ENCODE results near the gene CTRB1. TPM values are rescaled to one million over a fixed set of nuclear protein-coding genes. Genes with fewer than 3 reads are reported as not detected.
"Not testable (repeated sequence)": the region's sequence is repeated elsewhere in the genome, so short reads cannot be mapped to it uniquely, and the experiment has no call there.

Gene CTRB1
- polyA plus RNA-seq, 4 donors, result 0.11 to 0.15 TPM; not detected in 2

DNA sequence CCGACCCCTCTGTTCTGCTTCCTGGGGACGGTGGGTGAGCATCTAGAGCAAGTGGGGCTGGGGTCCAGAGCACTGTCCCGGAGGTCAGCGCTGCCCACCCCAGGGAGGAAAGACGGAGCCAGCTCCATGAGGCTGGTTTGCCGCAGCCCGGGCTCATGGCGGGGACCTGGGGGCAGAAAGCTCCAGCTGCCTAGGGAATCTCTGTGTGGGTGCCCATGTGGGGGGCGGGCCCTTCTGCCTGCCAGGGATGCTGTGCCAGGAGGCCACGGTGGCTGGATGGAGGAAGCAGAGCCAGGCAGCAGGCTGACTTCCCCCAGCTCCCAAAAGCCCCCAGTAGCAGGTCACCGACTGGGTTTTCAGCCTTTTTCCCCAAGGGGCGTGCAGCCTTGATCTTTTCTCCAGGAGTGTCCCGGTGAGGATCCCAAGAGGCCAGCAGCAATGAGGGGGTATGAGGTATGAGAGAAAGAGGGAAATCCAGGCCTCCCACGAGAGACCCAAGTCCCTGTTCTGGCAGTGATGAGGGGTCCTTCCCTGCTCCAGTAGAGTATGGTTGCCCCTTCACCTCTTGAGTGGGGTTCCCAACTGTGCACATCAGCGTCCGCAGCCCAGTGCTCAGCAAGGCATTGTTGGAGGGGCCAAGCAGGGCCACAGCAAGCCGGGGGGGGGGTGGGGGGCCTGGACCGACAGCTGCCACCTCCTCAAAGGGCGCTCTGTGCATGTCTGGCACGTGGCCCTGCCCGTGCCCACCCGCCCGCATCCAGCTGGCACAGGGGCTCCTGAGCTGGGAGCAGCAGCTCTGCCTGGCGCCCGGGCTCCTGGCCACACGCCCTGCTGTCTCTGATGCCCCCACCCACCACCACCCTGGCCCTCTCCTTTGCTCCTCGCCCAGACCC is 48.2 kb downstream of the CTRB1 start:
- no peak for DNase-seq (ENCODE audit: low read depth in 4 of 4, low spot score in 3 of 4)

DNA sequence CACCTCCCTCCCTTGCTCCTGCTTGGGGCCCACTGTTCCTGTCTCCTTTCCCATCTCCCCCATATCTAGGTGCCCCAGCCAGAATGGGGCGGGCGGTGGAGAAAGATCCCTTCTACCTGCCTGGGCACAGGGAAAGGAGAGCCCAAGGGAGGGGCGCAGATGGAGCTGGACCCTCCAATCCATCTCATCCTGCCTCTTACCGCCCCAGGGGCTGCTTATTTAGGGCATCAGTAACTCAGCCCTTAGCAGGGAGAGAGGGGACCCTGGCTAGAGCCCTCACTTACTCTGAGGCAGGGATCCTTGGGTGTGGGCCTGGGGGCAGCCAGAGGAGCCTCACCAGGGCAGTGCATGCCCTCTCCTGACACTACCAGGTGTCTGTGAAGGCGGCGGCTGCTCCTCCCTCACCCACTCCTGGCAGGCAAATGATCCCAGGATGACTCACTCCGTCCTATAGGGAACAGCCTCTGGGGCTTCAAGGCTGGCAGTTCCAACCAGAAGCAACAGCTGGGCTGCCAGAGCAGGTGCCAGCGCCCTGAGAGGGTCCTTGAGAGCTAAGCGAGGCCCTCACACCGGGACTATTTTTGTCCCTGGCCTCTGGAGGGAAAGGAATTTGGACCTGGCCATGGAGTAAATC is 49.0 kb downstream of the CTRB1 start:
- DNase-seq (ENCODE audit: low read depth in 4 of 4, low spot score in 3 of 4), result no peak

GRCh38 chr16:75269358-75269757 is 50.6 kb downstream of the CTRB1 start:
- DNase-seq (ENCODE audit: low read depth in 4 of 4, low spot score in 3 of 4), result not testable (repeated sequence)

GRCh38 chr16:75271441-75272096 is 52.8 kb downstream of the CTRB1 start:
- no peak for DNase-seq (ENCODE audit: low read depth in 4 of 4, low spot score in 3 of 4)

- DNase-seq (ENCODE audit: low read depth in 4 of 4, low spot score in 3 of 4), result no peak
Observed at GRCh38 chr16:75272097-75272551, 53.3 kb downstream of the CTRB1 start.

DNA sequence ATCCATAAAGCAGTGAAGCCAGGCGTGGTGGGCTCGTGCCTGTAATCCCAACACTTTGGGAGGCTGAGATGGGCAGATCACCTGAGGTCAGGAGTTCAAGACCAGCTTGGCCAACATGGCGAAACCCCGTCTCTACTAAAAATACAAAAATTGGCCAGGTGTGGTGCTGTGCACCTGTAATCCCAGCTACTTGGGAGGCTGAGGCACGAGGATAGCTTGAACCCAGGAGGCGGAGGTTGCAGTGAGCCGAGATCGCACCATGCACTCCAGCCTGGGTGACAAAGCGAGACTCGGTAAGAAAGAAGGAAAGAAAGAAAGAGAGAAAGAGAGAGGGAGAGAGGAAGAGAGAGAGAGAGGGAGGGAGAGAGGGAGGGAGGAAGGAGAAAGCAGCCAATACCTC is 53.8 kb downstream of the CTRB1 start:
- not testable (repeated sequence) for DNase-seq (ENCODE audit: low read depth in 4 of 4, low spot score in 3 of 4)

GRCh38 chr16:75273054-75273925 is 54.5 kb downstream of the CTRB1 start:
- no peak for DNase-seq (ENCODE audit: low read depth in 4 of 4, low spot score in 3 of 4)

Other genes with a start within 250 kb of the CTRB1 start
- gene WDR59, start 233.9 kb upstream of the CTRB1 start, polyA plus RNA-seq (ENCODE audit: insufficient read length in 4 of 4), result 100 to 1,000 TPM in 1 of 4 donors, 10 to 100 TPM in 3; 63.1 to 121 (median 84.6) TPM
- gene ZNRF1, start 220.0 kb upstream of the CTRB1 start, polyA plus RNA-seq (ENCODE audit: insufficient read length in 4 of 4), result 10 to 100 TPM; 31.8 to 43.9 (median 35.1) TPM
- gene LDHD, start 102.2 kb upstream of the CTRB1 start, polyA plus RNA-seq (ENCODE audit: insufficient read length in 4 of 4), result 1 to 10 TPM; 1.0 to 7.5 (median 5.3) TPM
- 10 to 100 TPM; 21.4 to 33.9 (median 28.3) TPM for gene ZFP1, start 70.5 kb upstream of the CTRB1 start, polyA plus RNA-seq (ENCODE audit: insufficient read length in 4 of 4)
- gene CTRB2, start 11.8 kb upstream of the CTRB1 start, polyA plus RNA-seq (ENCODE audit: insufficient read length in 4 of 4), result under 1 TPM in 1 of 4 donors, not detected in 3; 0.09 TPM
- 10 to 100 TPM; 36.2 to 66.0 (median 43.8) TPM for gene BCAR1, start 32.6 kb downstream of the CTRB1 start, polyA plus RNA-seq (ENCODE audit: insufficient read length in 4 of 4)
- gene CFDP1, start 214.5 kb downstream of the CTRB1 start, polyA plus RNA-seq (ENCODE audit: insufficient read length in 4 of 4), result 100 to 1,000 TPM; 149 to 200 (median 170) TPM
- gene TMEM170A, start 245.7 kb downstream of the CTRB1 start, polyA plus RNA-seq (ENCODE audit: insufficient read length in 4 of 4), result 10 to 100 TPM; 32.8 to 45.3 (median 40.3) TPM

Data from left renal pelvis (tissue), 4 donors.